Parathyroid adenoma (tissue), 2 donors: ENCODE results near the gene FOXI2.

Experiments
- H2AFZ ChIP-seq: fragments of 300-600 bp; sonication (generic); one replicate; pipeline ENCODE4 v1.7.0; 2017; ENCODE audit warnings: antibody characterized with exemption, mild to moderate bottlenecking
- H3K27ac ChIP-seq: fragments of 300-600 bp; sonication (generic); one replicate; pipeline ENCODE4 v1.7.0; 2017
- H3K27me3 ChIP-seq: fragments of 300-600 bp; sonication (generic); one replicate; pipeline ENCODE4 v1.7.0; 2017; ENCODE audit warnings: low read length; ENCODE audit not compliant: control insufficient read depth, insufficient read depth
- H3K36me3 ChIP-seq: fragments of 300-600 bp; sonication (generic); one replicate; pipeline ENCODE4 v1.7.0; 2017; ENCODE audit warnings: low read length; ENCODE audit not compliant: control insufficient read depth, insufficient read depth
- H3K4me1 ChIP-seq: fragments of 300-600 bp; sonication (generic); one replicate; pipeline ENCODE4 v1.7.0; 2017; ENCODE audit warnings: control low read depth
- H3K4me2 ChIP-seq: fragments of 300-600 bp; sonication (generic); one replicate; pipeline ENCODE4 v1.7.0; 2017; ENCODE audit warnings: low read length
- H3K4me3 ChIP-seq: fragments of 300-600 bp; sonication (generic); one replicate; pipeline ENCODE4 v1.7.0; 2017; ENCODE audit warnings: low read depth, low read length
- H3K79me2 ChIP-seq: fragments of 300-600 bp; sonication (generic); one replicate; pipeline ENCODE4 v1.7.0; 2017; ENCODE audit warnings: control low read depth
- H3K9ac ChIP-seq: fragments of 300-600 bp; sonication (generic); one replicate; pipeline ENCODE4 v1.7.0; 2017; ENCODE audit warnings: mild to moderate bottlenecking
- H3K9me3 ChIP-seq: fragments of 300-600 bp; sonication (generic); one replicate; pipeline ENCODE4 v1.7.0; 2017; ENCODE audit warnings: low read length; ENCODE audit not compliant: control insufficient read depth
- CTCF ChIP-seq: fragments of 300-600 bp; sonication (generic); IDR thresholded peaks from one replicate; pipeline ENCODE4 v1.7.0; 2017; ENCODE audit warnings: antibody characterized with exemption, mild to moderate bottlenecking
- donor health status: primary hyperparathyroidism.

Gene FOXI2

GRCh38 chr10:127790066-127790624 is 53.2 kb downstream of the FOXI2 start:
- H3K79me2 ChIP-seq: no peaks in the 10 kb centered on the region
- no peak overlapping the region for H3K27ac ChIP-seq
- no peak for TF ChIP-seq CTCF
- no peak overlapping the region for H2AFZ ChIP-seq
- H3K4me1 ChIP-seq: no peaks in the 10 kb centered on the region
- no peaks in the 10 kb centered on the region for H3K27me3 ChIP-seq
- no peak overlapping the region for H3K4me2 ChIP-seq
- H3K4me3 ChIP-seq: no peak overlapping the region
- no peaks in the 10 kb centered on the region for H3K9me3 ChIP-seq
- H3K9ac ChIP-seq: no peak overlapping the region
- H3K36me3 ChIP-seq: no peaks in the 10 kb centered on the region
